IMR-90 (cell line): ENCODE data around the gene MAFF. TPM values are rescaled to one million over a fixed set of nuclear protein-coding genes. Genes with fewer than 3 reads are reported as not detected.

Experiments used
- ATAC-seq: fragments of 200-7000 bp; cut with Tn5 transposase; 2 replicates; pipeline ENCODE4 v1.9.1; 2020; ENCODE audit warnings: low read depth, mild to moderate bottlenecking, moderate library complexity
- BruUV-seq: library from RNA; stranded (reverse); fragments of 400-500 nt; replicated peaks from 2 replicates; lab custom pipeline; 2021; lab: Mats Ljungman, UMichigan
- CTCF ChIA-PET: fragments of 300-600 bp; formaldehyde crosslinking; extraction: SDS; loops from one replicate; lab custom pipeline; 2021; ENCODE audit warnings: antibody characterized with exemption; lab: Yijun Ruan, JAX
- POLR2A ChIA-PET: fragments of 300-600 bp; sonication (Branson Sonifier 250); formaldehyde crosslinking; loops from one replicate; lab custom pipeline; 2022; ENCODE audit warnings: antibody characterized with exemption; ENCODE audit not compliant: unreplicated experiment; lab: Charles Lee
- DNase-seq: peaks from one replicate; pipeline ENCODE4 v3.0.0; 2013
- H2AFZ ChIP-seq: replicated peaks from 2 replicates; pipeline ENCODE3; 2013; ENCODE audit warnings: low read length, mild to moderate bottlenecking; ENCODE audit not compliant: poor library complexity
- H2AK5ac ChIP-seq: 2 replicates; pipeline ENCODE4 v1.6.1; 2013; ENCODE audit warnings: low read depth, low read length, inconsistent platforms
- H2AK9ac ChIP-seq: replicated peaks from 2 replicates; pipeline ENCODE3; 2013; ENCODE audit warnings: mild to moderate bottlenecking, low read depth, low read length, moderate library complexity; ENCODE audit not compliant: poor library complexity
- H2BK120ac ChIP-seq: 2 replicates; pipeline ENCODE4 v1.6.1; 2013; ENCODE audit warnings: low read depth, low read length, inconsistent platforms
- H2BK15ac ChIP-seq: 3 replicates; pipeline ENCODE4 v1.6.1; 2013; ENCODE audit warnings: low read depth, low read length, inconsistent platforms
- H2BK20ac ChIP-seq: 2 replicates; pipeline ENCODE4 v1.6.1; 2013; ENCODE audit warnings: low read depth, mild to moderate bottlenecking, inconsistent platforms, low read length, moderate library complexity
- H2BK5ac ChIP-seq: 2 replicates; pipeline ENCODE4 v1.6.1; 2013; ENCODE audit warnings: mild to moderate bottlenecking, low read depth, low read length, inconsistent platforms; ENCODE audit not compliant: poor library complexity, severe bottlenecking
- H3K14ac ChIP-seq: replicated peaks from 2 replicates; pipeline ENCODE4 v1.6.1; 2013; ENCODE audit warnings: low read depth, low read length, inconsistent platforms
- H3K18ac ChIP-seq: 2 replicates; pipeline ENCODE4 v1.6.1; 2013; ENCODE audit warnings: low read depth, low read length, control low read depth
- H3K23ac ChIP-seq: 2 replicates; pipeline ENCODE4 v1.6.1; 2013; ENCODE audit warnings: low read depth, low read length, inconsistent platforms
- H3K27ac ChIP-seq: 2 replicates; pipeline ENCODE4 v1.5.1; 2013; ENCODE audit warnings: mild to moderate bottlenecking, control low read depth, low read length; ENCODE audit not compliant: insufficient read depth
- H3K27me3 ChIP-seq: 2 replicates; pipeline ENCODE4 v1.6.1; 2013; ENCODE audit warnings: low read length; ENCODE audit not compliant: control insufficient read depth, insufficient read depth
- H3K36me3 ChIP-seq: 2 replicates; pipeline ENCODE4 v1.6.1; 2013; ENCODE audit warnings: low read length, mixed read lengths; ENCODE audit not compliant: control insufficient read depth, insufficient read depth
- H3K4ac ChIP-seq: 2 replicates; pipeline ENCODE4 v1.6.1; 2013; ENCODE audit warnings: low read depth, low read length, inconsistent platforms
- H3K4me1 ChIP-seq: 2 replicates; pipeline ENCODE4 v1.6.1; 2013; ENCODE audit warnings: low read length, mixed read lengths; ENCODE audit not compliant: control insufficient read depth, insufficient read depth
- H3K4me2 ChIP-seq: 2 replicates; pipeline ENCODE4 v1.6.1; 2013; ENCODE audit warnings: low read depth, mild to moderate bottlenecking, control low read depth, low read length, moderate library complexity
- H3K4me3 ChIP-seq: 2 replicates; pipeline ENCODE4 v1.5.1; 2013; ENCODE audit warnings: low read depth, mild to moderate bottlenecking, control low read depth, low read length, moderate library complexity; ENCODE audit not compliant: insufficient read depth
- H3K56ac ChIP-seq: 2 replicates; pipeline ENCODE4 v1.6.1; 2013; ENCODE audit warnings: low read length, inconsistent platforms; ENCODE audit not compliant: insufficient read depth; ENCODE audit errors: extremely low read depth
- H3K79me1 ChIP-seq, 2 experiments: 2 replicates each; pipeline ENCODE4 v1.6.1; 2013; ENCODE audit warnings: low read length in 2 of 2, inconsistent platforms in 1 of 2, low read depth in 1 of 2
- H3K9ac ChIP-seq: 2 replicates; pipeline ENCODE4 v1.6.1; 2013; ENCODE audit warnings: low read depth, low read length, control low read depth
- H3K9me1 ChIP-seq: 2 replicates; pipeline ENCODE4 v1.6.1; 2013; ENCODE audit warnings: low read length, inconsistent platforms; ENCODE audit not compliant: insufficient read depth
- H3K9me3 ChIP-seq: 2 replicates; pipeline ENCODE4 v1.6.1; 2013; ENCODE audit warnings: low read length; ENCODE audit not compliant: control insufficient read depth, insufficient read depth
- H4K20me1 ChIP-seq: 2 replicates; pipeline ENCODE4 v1.6.1; 2013; ENCODE audit warnings: low read length, inconsistent platforms; ENCODE audit not compliant: insufficient read depth
- H4K5ac ChIP-seq: 2 replicates; pipeline ENCODE4 v1.6.1; 2013; ENCODE audit warnings: mild to moderate bottlenecking, low read depth, low read length, control low read depth
- H4K8ac ChIP-seq, 2 experiments: 2 replicates each; pipeline ENCODE4 v1.6.1; 2013; ENCODE audit warnings: low read depth in 2 of 2, low read length in 2 of 2, control low read depth in 1 of 2, inconsistent platforms in 1 of 2
- H4K91ac ChIP-seq: 2 replicates; pipeline ENCODE4 v1.6.1; 2013; ENCODE audit warnings: low read depth, low read length, inconsistent platforms; ENCODE audit not compliant: insufficient read depth
- ELK1 ChIP-seq: fragments of 150-350 bp; IDR thresholded peaks from 2 replicates; pipeline ENCODE4 v1.6.1; 2016; ENCODE audit warnings: low read depth, mild to moderate bottlenecking, low read length, moderate library complexity, borderline replicate concordance
- FOS ChIP-seq: fragments of 150-350 bp; IDR thresholded peaks from 2 replicates; pipeline ENCODE4 v1.6.1; 2016; ENCODE audit warnings: low read depth, low read length
- MAFK ChIP-seq: IDR thresholded peaks from 2 replicates; pipeline ENCODE4 v1.6.1; 2012; ENCODE audit warnings: low read depth, low read length, improper control_type of control experiment
- WGBS, 2 experiments: methylation state at CpG; one replicate each; pipeline versions ENCODE4 v1.1.5 to v1.1.7; 2013; ENCODE audit warnings: missing lambda C conversion rate in 2 of 2; ENCODE audit not compliant: insufficient read length in 1 of 2; ENCODE audit errors: extremely low coverage in 2 of 2; 5-methylcytosine and 5-hydroxymethylcytosine counted together
- dilution Hi-C: fragments of 300-500 bp; cut with HindIII; formaldehyde crosslinking; loops from one replicate; pipeline ENCODE4 v1.14.3; 2018; ENCODE audit warnings: low sequenced_read_pairs; ENCODE audit not compliant: unreplicated experiment
- in situ Hi-C: fragments of 300-500 bp; cut with MboI; formaldehyde crosslinking; loops from 3 replicates; pipeline ENCODE4 v1.14.3; 2019; ENCODE audit warnings: low sequenced_read_pairs, inconsistent platforms, mixed read lengths
- intact Hi-C: fragments of 100-400 bp; cut with micrococcal nuclease; formaldehyde crosslinking; loops from 2 replicates; pipeline ENCODE4 v1.10.0; 2022
- polyA plus RNA-seq, 3 experiments: library from polyadenylated mRNA; depleted of rRNA; stranded (reverse); fragments of >200 nt; gene quantifications; 2 replicates each; pipeline ENCODE4 v1.2.3, GENCODE V29; 2012; ENCODE audit warnings: low replicate concordance in 1 of 3
- total RNA-seq: library from RNA; depleted of rRNA; stranded (reverse); fragments of >200 nt; gene quantifications from 2 replicates; pipeline ENCODE4 v1.2.3, GENCODE V29; 2012
- TF ChIP-seq, protein P1 (sequence below): fragments of 150-350 bp; IDR thresholded peaks from 2 replicates; pipeline ENCODE4 v1.6.1; 2017; ENCODE audit warnings: mild to moderate bottlenecking, antibody characterized with exemption, low read length, low read depth

Gene MAFF
- total and polyA plus RNA-seq, 2 of the 4 experiments (the other 2 are of a cell fraction), result 18.3 to 25.9 TPM

- Histone ChIP-seq H2AK5ac (no peak overlapping the region), H3K27ac (no peak overlapping the region), H3K4ac (no peak overlapping the region), H2BK15ac (no peak overlapping the region), H2AK9ac (no peak overlapping the region), H3K4me2 (no peak overlapping the region), H3K4me3 (no peak overlapping the region), H3K79me1 (peaks cover 36 to 87% of the 10 kb centered on the region in 2 experiments), H3K56ac (no peak overlapping the region), H3K9me3 (0 out of 2 replicates have a peak, but pooled peaks cover 3% of the 10 kb centered on the region), H3K23ac (no peak overlapping the region), H4K91ac (no peak overlapping the region), H2BK5ac (no peak overlapping the region), H3K4me1 (peaks cover 24% of the 10 kb centered on the region), H2BK20ac (no peak overlapping the region), H2BK120ac (no peak overlapping the region), H3K9me1 (peaks cover 23% of the 10 kb centered on the region), H3K9ac (no peak overlapping the region), H3K18ac (no peak overlapping the region), H4K20me1 (peaks cover 46% of the 10 kb centered on the region), H3K36me3 (peaks cover 34% of the 10 kb centered on the region), H4K5ac (no peak overlapping the region), H4K8ac (no peak overlapping the region), H2AFZ (no peak overlapping the region), H3K27me3 (no peaks in the 10 kb centered on the region), H3K14ac (no peak overlapping the region)
- dilution Hi-C loops (no loop called here), intact Hi-C loops (no loop called here), in situ Hi-C loops (no loop called here)
- CTCF ChIA-PET, result interaction anchor here (0.6 kb wide), 1 partner anchor 47 kb away, joined by 4 read pairs; no protein-coding TSS in a partner anchor
- whole genome bisulfite sequencing, 2 experiments, result 50% methylated on average over 1 of the region's 5 CpGs; no CpG with 5 or more reads in 1 of the 2 experiments
- no peak for ATAC-seq
- POLR2A ChIA-PET, result no interaction called here
- no peak for TF ChIP-seq ELK1
- no peak for TF ChIP-seq FOS
- TF ChIP-seq, protein P1, sequence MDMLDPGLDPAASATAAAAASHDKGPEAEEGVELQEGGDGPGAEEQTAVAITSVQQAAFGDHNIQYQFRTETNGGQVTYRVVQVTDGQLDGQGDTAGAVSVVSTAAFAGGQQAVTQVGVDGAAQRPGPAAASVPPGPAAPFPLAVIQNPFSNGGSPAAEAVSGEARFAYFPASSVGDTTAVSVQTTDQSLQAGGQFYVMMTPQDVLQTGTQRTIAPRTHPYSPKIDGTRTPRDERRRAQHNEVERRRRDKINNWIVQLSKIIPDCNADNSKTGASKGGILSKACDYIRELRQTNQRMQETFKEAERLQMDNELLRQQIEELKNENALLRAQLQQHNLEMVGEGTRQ, result no peak
- no peak for TF ChIP-seq MAFK
- no peak for DNase-seq
- no TSS peak for BruUV-seq
These were observed 44.9 kb downstream of the MAFF start for GRCh38 chr22:38246692-38247091.
